H1 (cell line): ENCODE results near the gene ARSK. TPM values are rescaled to one million over a fixed set of nuclear protein-coding genes. Genes with fewer than 3 reads are reported as not detected.

ENCODE experiments used
- CTCF ChIA-PET: fragments of 300-600 bp; sonication (Branson Sonifier 250); formaldehyde crosslinking; loops from one replicate; lab custom pipeline; 2021; ENCODE audit not compliant: partially characterized antibody; lab: Charles Lee
- POLR2A ChIA-PET: fragments of 300-600 bp; sonication (Branson Sonifier 250); formaldehyde crosslinking; loops from one replicate; lab custom pipeline; 2021; ENCODE audit warnings: inconsistent platforms; ENCODE audit not compliant: partially characterized antibody; lab: Charles Lee
- DNase-seq, 2 experiments: peaks; one replicate each; pipeline versions ENCODE4 v3.0.0 to v3.0.0-alpha.2; 2010 to 2022; ENCODE audit warnings: low spot score in 2 of 2, low read depth in 1 of 2, mixed read lengths in 1 of 2
- FAIRE-seq: peaks from 2 replicates; lab custom pipeline; 2011; peaks lifted over from hg19 to GRCh38; lab: Jason Lieb, UNC
- H2AFZ ChIP-seq: 2 replicates; pipeline ENCODE4 v1.8.1; 2012; ENCODE audit warnings: low read length, inconsistent platforms
- H2AK5ac ChIP-seq: 2 replicates; pipeline ENCODE4 v1.6.1; 2013; ENCODE audit warnings: low read depth, low read length
- H2BK120ac ChIP-seq: replicated peaks from 2 replicates; pipeline ENCODE3; 2013; ENCODE audit warnings: low read depth, low read length, inconsistent platforms
- H2BK12ac ChIP-seq: 2 replicates; pipeline ENCODE4 v1.6.1; 2013; ENCODE audit warnings: low read depth, low read length
- H2BK15ac ChIP-seq: 2 replicates; pipeline ENCODE4 v1.6.1; 2013; ENCODE audit warnings: low read length
- H2BK20ac ChIP-seq: 2 replicates; pipeline ENCODE4 v1.6.1; 2013; ENCODE audit warnings: low read length
- H2BK5ac ChIP-seq: 2 replicates; pipeline ENCODE4 v1.6.1; 2013; ENCODE audit warnings: low read depth, low read length
- H3K14ac ChIP-seq: 2 replicates; pipeline ENCODE4 v1.6.1; 2013; ENCODE audit warnings: inconsistent platforms; ENCODE audit not compliant: insufficient read length
- H3K18ac ChIP-seq: 2 replicates; pipeline ENCODE4 v1.6.1; 2013; ENCODE audit warnings: low read length; ENCODE audit errors: extremely low read depth
- H3K23ac ChIP-seq: 2 replicates; pipeline ENCODE4 v1.6.1; 2013; ENCODE audit warnings: inconsistent platforms; ENCODE audit not compliant: insufficient read length
- H3K23me2 ChIP-seq: 2 replicates; pipeline ENCODE4 v1.6.1; 2013; ENCODE audit warnings: low read depth, low read length
- H3K27ac ChIP-seq: 2 replicates; pipeline ENCODE4 v1.6.1; 2011; ENCODE audit warnings: low read depth, low read length, inconsistent platforms
- H3K27me3 ChIP-seq, 4 experiments: replicated peaks in 1 of 4; 1 replicate in 1 of 4; 2 replicates in 3 of 4; pipeline versions ENCODE4 v1.6.1 to v1.8.1; 2011 to 2013; ENCODE audit warnings: low read length in 3 of 4, mild to moderate bottlenecking in 3 of 4, inconsistent platforms in 2 of 4, mixed read lengths in 2 of 4, moderate library complexity in 1 of 4; ENCODE audit not compliant: control insufficient read depth in 3 of 4, insufficient read depth in 3 of 4; ENCODE audit errors: extremely low read depth in 1 of 4
- H3K36me3 ChIP-seq, 4 experiments: 2 replicates each; pipeline versions ENCODE4 v1.6.1 to v1.8.1; 2011 to 2013; ENCODE audit warnings: mild to moderate bottlenecking in 4 of 4, low read length in 3 of 4, moderate library complexity in 2 of 4, control low read depth in 1 of 4, inconsistent platforms in 1 of 4; ENCODE audit not compliant: insufficient read depth in 4 of 4, control insufficient read depth in 2 of 4
- H3K4ac ChIP-seq: replicated peaks from 2 replicates; pipeline ENCODE3; 2013; ENCODE audit warnings: low read length, low read depth, mixed read lengths, inconsistent platforms; ENCODE audit not compliant: insufficient read length
- H3K4me1 ChIP-seq, 4 experiments: replicated peaks in 1 of 4; 1 replicate in 1 of 4; 2 replicates in 3 of 4; pipeline versions ENCODE4 v1.6.1 to v1.8.1; 2011 to 2013; ENCODE audit warnings: low read length in 3 of 4, inconsistent platforms in 2 of 4, mixed read lengths in 1 of 4; ENCODE audit not compliant: insufficient read depth in 4 of 4, control insufficient read depth in 3 of 4
- H3K4me2 ChIP-seq, 2 experiments: 2 replicates each; pipeline versions ENCODE4 v1.6.1 to v1.8.1; 2011 to 2013; ENCODE audit warnings: low read depth in 2 of 2, low read length in 2 of 2, control low read depth in 1 of 2, inconsistent platforms in 1 of 2, mild to moderate bottlenecking in 1 of 2; ENCODE audit not compliant: insufficient read depth in 1 of 2
- H3K4me3 ChIP-seq, 4 experiments: fragments of 200-600, 300-600 bp in 1 of 4; sonication (generic), shearing (Covaris generic), sonication (Bioruptor Twin) in 1 of 4; 2 replicates each; pipeline versions ENCODE4 v1.5.1 to v1.8.1; 2011 to 2016; ENCODE audit warnings: low read length in 4 of 4, low read depth in 3 of 4, control low read depth in 2 of 4, inconsistent platforms in 2 of 4, mild to moderate bottlenecking in 2 of 4, mixed read lengths in 1 of 4, moderate library complexity in 1 of 4; ENCODE audit not compliant: insufficient read depth in 2 of 4; ENCODE audit errors: extremely low read depth in 1 of 4
- H3K56ac ChIP-seq: replicated peaks from 2 replicates; pipeline ENCODE3; 2013; ENCODE audit warnings: low read depth, mild to moderate bottlenecking, mixed read lengths, low read length, inconsistent platforms; ENCODE audit not compliant: insufficient read length
- H3K79me1 ChIP-seq: 2 replicates; pipeline ENCODE4 v1.6.1; 2013; ENCODE audit warnings: low read depth, low read length, control low read depth
- H3K79me2 ChIP-seq, 2 experiments: 2 replicates each; pipeline versions ENCODE4 v1.6.1 to v1.8.1; 2012 to 2013; ENCODE audit warnings: low read length in 2 of 2, mild to moderate bottlenecking in 2 of 2, inconsistent platforms in 1 of 2; ENCODE audit not compliant: insufficient read depth in 2 of 2, control insufficient read depth in 1 of 2
- H3K9ac ChIP-seq, 4 experiments: replicated peaks in 1 of 4; 1 replicate in 1 of 4; 2 replicates in 3 of 4; pipeline versions ENCODE4 v1.6.1 to v1.8.1; 2011 to 2013; ENCODE audit warnings: low read depth in 3 of 4, low read length in 3 of 4, control low read depth in 2 of 4, mild to moderate bottlenecking in 2 of 4, moderate library complexity in 2 of 4, inconsistent platforms in 1 of 4; ENCODE audit errors: extremely low read depth in 1 of 4
- H3K9me3 ChIP-seq, 2 experiments: 2 replicates each; pipeline versions ENCODE4 v1.6.1 to v1.8.1; 2012 to 2013; ENCODE audit warnings: mild to moderate bottlenecking in 2 of 2, moderate library complexity in 2 of 2, control low read depth in 1 of 2, inconsistent platforms in 1 of 2, low read depth in 1 of 2, low read length in 1 of 2, mixed read lengths in 1 of 2; ENCODE audit not compliant: insufficient read depth in 2 of 2
- H4K20me1 ChIP-seq, 2 experiments: replicated peaks in 1 of 2; 2 replicates each; pipeline versions ENCODE3 to v1.8.1; 2011 to 2013; ENCODE audit warnings: inconsistent platforms in 2 of 2, low read length in 2 of 2, mild to moderate bottlenecking in 1 of 2; ENCODE audit not compliant: insufficient read depth in 2 of 2, control insufficient read depth in 1 of 2
- H4K5ac ChIP-seq: 2 replicates; pipeline ENCODE4 v1.6.1; 2013; ENCODE audit warnings: low read length, low read depth, mixed read lengths, inconsistent platforms; ENCODE audit not compliant: insufficient read length
- H4K8ac ChIP-seq: 2 replicates; pipeline ENCODE4 v1.8.0; 2013; ENCODE audit warnings: mild to moderate bottlenecking, moderate library complexity, low read length, inconsistent platforms; ENCODE audit not compliant: insufficient read depth; ENCODE audit errors: extremely low read depth
- H4K91ac ChIP-seq: replicated peaks from 2 replicates; pipeline ENCODE3; 2013; ENCODE audit warnings: low read length, mixed read lengths, inconsistent platforms; ENCODE audit not compliant: insufficient read length
- BCL11A ChIP-seq, 2 experiments: IDR thresholded peaks; one replicate each; pipeline ENCODE4 v1.6.1; 2011; ENCODE audit warnings: low read depth in 2 of 2, low read length in 2 of 2, mild to moderate bottlenecking in 2 of 2
- CHD1 ChIP-seq: IDR thresholded peaks from 2 replicates; pipeline ENCODE4 v1.6.1; 2012; ENCODE audit warnings: low read depth, low read length, improper control_type of control experiment
- EZH2 ChIP-seq: fragments of 200-600 bp; sonication (generic); IDR thresholded peaks from 2 replicates; pipeline ENCODE4 v1.7.1; 2012; ENCODE audit warnings: low read depth, mild to moderate bottlenecking, moderate library complexity, low read length, inconsistent platforms; ENCODE audit not compliant: severe bottlenecking
- FOSL1 ChIP-seq: IDR thresholded peaks from 2 replicates; pipeline ENCODE4 v1.6.1; 2011; ENCODE audit warnings: mild to moderate bottlenecking, low read depth, low read length, moderate library complexity; ENCODE audit not compliant: insufficient read depth
- NANOG ChIP-seq: IDR thresholded peaks from 2 replicates; pipeline ENCODE4 v1.6.1; 2011; ENCODE audit warnings: low read length, low read depth, mild to moderate bottlenecking, inconsistent platforms; ENCODE audit not compliant: insufficient read depth, poor library complexity, severe bottlenecking
- SAP30 ChIP-seq: fragments of 300-600 bp; sonication (generic); IDR thresholded peaks from 2 replicates; pipeline ENCODE4 v1.7.1; 2012; ENCODE audit warnings: low read length, moderate library complexity, mild to moderate bottlenecking, inconsistent platforms; ENCODE audit not compliant: insufficient read depth, insufficient replicate concordance
- SIX5 ChIP-seq: IDR thresholded peaks from 2 replicates; pipeline ENCODE4 v1.6.1; 2011; ENCODE audit warnings: mild to moderate bottlenecking, low read depth, low read length
- SP1 ChIP-seq: IDR thresholded peaks from 2 replicates; pipeline ENCODE4 v1.6.1; 2011; ENCODE audit warnings: low read depth, low read length
- WGBS, 2 experiments: shearing (Covaris generic) in 1 of 2; methylation state at CpG; one replicate each; pipeline versions ENCODE4 v1.1.6 to v1.1.7; 2013 to 2015; ENCODE audit warnings: low lambda C conversion rate in 2 of 2, mixed read lengths in 2 of 2, inconsistent platforms in 1 of 2, low coverage in 1 of 2, missing lambda C conversion rate in 1 of 2; ENCODE audit not compliant: insufficient replicate concordance in 2 of 2, insufficient coverage in 1 of 2, insufficient read length in 1 of 2; ENCODE audit errors: extremely low coverage in 1 of 2, missing lambda C conversion rate in 1 of 2; 5-methylcytosine and 5-hydroxymethylcytosine counted together
- polyA plus RNA-seq, 7 experiments: library from polyadenylated mRNA; depleted of rRNA in 3 of 7; stranded (reverse) in 5 of 7; unstranded in 2 of 7; fragments of >200 nt in 5 of 7; fragments of 200-250 nt in 2 of 7; gene quantifications; 1 replicate in 5 of 7; 2 replicates in 1 of 7; 4 replicates in 1 of 7; pipeline versions ENCODE4 v1.2.1 to v1.2.3, GENCODE V29; 2011 to 2013; ENCODE audit warnings: missing spikeins in 2 of 7, mixed read lengths in 2 of 7
- total RNA-seq: library from RNA; stranded (reverse); fragmentation: NEBNext Ultra II Directional; extraction: Animal tissue kit (Norgen Biotek cat#: 25700); gene quantifications from 2 replicates; pipeline ENCODE4 v1.2.1, GENCODE V29; 2021
- TF ChIP-seq, protein P1 (sequence below): IDR thresholded peaks from 2 replicates; pipeline ENCODE4 v1.6.1; 2012; ENCODE audit warnings: inconsistent platforms
- TF ChIP-seq, protein P2 (sequence below): IDR thresholded peaks from 2 replicates; pipeline ENCODE4 v1.6.1; 2011; ENCODE audit warnings: low read length, improper control_type of control experiment

The ARSK gene
- total and polyA plus RNA-seq, 2 of the 8 experiments (the other 6 are each of a cell fraction or from before 2014, with no cell fraction given) = 8.4 to 14.1 TPM

- no peak overlapping the region for H3K56ac ChIP-seq
- H3K4me3 ChIP-seq = no peak overlapping the region
- H2BK15ac ChIP-seq = no peak overlapping the region
- H2BK5ac ChIP-seq = no peak overlapping the region
- DNase-seq = no peak
- no peaks in the 10 kb centered on the region for H3K9me3 ChIP-seq
- no peak overlapping the region for H3K18ac ChIP-seq
- H2BK12ac ChIP-seq = no peak overlapping the region
- H3K36me3 ChIP-seq = peaks cover 0 to 61% (median 19%) of the 10 kb centered on the region in 4 experiments; a peak in 7 of 8 replicates
- H2BK120ac ChIP-seq = no peak overlapping the region
- ChIA-PET POLR2A (no interaction called here), CTCF (no interaction called here)
- no peak overlapping the region for H2AFZ ChIP-seq
- no peak overlapping the region for H4K5ac ChIP-seq
- no peaks in the 10 kb centered on the region for H3K79me1 ChIP-seq
- no peak overlapping the region for H3K4me2 ChIP-seq
- no peaks in the 10 kb centered on the region for H3K79me2 ChIP-seq
- no peak overlapping the region for H2BK20ac ChIP-seq
- no peak overlapping the region for H3K14ac ChIP-seq
- no peak overlapping the region for H3K4ac ChIP-seq
- H3K4me1 ChIP-seq = no peaks in the 10 kb centered on the region
- H4K91ac ChIP-seq = no peak overlapping the region
- no peaks in the 10 kb centered on the region for H3K23me2 ChIP-seq
- H3K27ac ChIP-seq = no peak overlapping the region
- no peak overlapping the region for H3K23ac ChIP-seq
- H3K27me3 ChIP-seq = no peaks in the 10 kb centered on the region
- no peak for FAIRE-seq
- WGBS, 2 experiments = 97% methylated on average over 1 of the region's 1 CpG; no CpG with 5 or more reads in 1 of the 2 experiments
- H4K20me1 ChIP-seq = no peaks in the 10 kb centered on the region
- H4K8ac ChIP-seq = no peak overlapping the region
- H2AK5ac ChIP-seq = no peak overlapping the region
- H3K9ac ChIP-seq = no peak overlapping the region
- no peak for TF ChIP-seq BCL11A (IDR thresholded peaks at IDR 0.05; ENCODE audit: low read depth in 2 of 2, low read length in 2 of 2)
- TF ChIP-seq, protein P1, sequence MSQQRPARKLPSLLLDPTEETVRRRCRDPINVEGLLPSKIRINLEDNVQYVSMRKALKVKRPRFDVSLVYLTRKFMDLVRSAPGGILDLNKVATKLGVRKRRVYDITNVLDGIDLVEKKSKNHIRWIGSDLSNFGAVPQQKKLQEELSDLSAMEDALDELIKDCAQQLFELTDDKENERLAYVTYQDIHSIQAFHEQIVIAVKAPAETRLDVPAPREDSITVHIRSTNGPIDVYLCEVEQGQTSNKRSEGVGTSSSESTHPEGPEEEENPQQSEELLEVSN = no peak
- no peak for TF ChIP-seq CHD1
- TF ChIP-seq, protein P2, sequence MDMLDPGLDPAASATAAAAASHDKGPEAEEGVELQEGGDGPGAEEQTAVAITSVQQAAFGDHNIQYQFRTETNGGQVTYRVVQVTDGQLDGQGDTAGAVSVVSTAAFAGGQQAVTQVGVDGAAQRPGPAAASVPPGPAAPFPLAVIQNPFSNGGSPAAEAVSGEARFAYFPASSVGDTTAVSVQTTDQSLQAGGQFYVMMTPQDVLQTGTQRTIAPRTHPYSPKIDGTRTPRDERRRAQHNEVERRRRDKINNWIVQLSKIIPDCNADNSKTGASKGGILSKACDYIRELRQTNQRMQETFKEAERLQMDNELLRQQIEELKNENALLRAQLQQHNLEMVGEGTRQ = no peak
- TF ChIP-seq EZH2 = no peak
- TF ChIP-seq FOSL1 = no peak
- no peak for TF ChIP-seq SAP30
- TF ChIP-seq NANOG = no peak
- TF ChIP-seq SIX5 = no peak
- TF ChIP-seq SP1 = no peak
Measured at GRCh38 chr5:95519681-95520080, 35.2 kb upstream of the ARSK start.
